NCI-H82 treated with DMSO at 0.1 percent for 48 hours (cell line): ENCODE data around the gene CLDN25.
"Not testable (repeated sequence)": the region's sequence is repeated elsewhere in the genome, so short reads cannot be mapped to it uniquely, and the experiment has no call there.

ENCODE experiments used
- DNase-seq: peaks from one replicate; lab custom pipeline; 2025; ENCODE audit not compliant: unreplicated experiment; lab: John Stamatoyannopoulos, UW

CLDN25 gene

DNA sequence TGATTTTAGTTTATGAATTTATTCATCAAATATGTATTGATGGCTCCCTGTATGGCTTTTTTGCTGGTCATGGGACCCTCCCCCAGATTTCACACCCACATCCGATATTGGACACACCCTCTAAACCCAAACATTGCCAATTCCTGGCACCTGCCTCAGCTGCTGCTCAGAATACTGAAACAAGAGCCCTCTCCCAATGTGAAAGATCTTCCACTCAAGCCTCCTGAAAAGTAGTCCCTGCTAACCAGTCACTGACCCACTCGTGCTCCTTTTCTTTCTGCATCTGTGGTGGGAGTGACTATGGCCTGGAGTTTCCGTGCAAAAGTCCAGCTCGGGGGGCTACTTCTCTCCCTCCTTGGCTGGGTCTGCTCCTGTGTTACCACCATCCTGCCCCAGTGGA lies at the start of gene CLDN25:
TSS of gene CLDN25 (plus strand) at position 301 of the 400 bp plus-strand sequence. CDS start at position 301, 0 bp downstream.
- no peak for DNase-seq

DNA sequence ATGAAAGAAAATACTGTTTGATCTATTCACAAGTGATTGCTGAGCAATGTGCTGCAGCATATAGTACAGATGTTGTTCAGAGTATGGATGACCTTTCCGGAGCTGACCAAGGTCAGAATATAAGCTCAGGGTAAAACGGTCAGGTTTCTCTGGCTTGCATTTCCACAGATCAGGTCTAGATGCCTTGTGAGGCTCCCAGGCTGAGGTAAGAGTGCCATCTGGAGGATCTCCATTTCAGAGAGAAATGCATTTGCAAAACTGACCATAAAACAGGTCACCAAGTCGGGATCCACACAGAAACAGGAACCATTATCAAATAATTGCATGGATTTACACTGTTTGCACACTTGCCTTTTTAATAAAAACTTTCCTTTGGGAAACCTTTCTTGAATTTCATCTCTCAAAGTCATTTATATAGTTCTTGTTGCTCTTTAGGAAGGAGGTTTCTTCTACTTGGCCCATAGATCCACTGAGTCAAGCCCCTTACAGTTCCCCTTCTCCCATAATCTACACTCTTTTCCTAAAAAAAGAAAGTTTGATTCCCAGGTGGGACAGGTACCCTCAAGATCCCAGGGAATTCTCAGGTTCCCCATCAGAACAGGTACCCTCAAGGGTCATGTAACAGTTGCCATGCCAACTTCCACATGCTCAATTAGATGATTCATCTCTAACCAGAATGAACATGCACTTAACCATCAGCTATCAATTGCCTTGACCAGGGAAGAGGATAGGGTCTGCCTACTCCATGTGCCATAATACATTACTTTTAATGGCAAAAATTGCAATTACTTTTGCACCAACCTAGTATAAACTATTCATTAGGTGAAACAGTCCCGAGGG lies 48.5 kb upstream of the CLDN25 start:
- peak; percentile 45 for DNase-seq

DNA sequence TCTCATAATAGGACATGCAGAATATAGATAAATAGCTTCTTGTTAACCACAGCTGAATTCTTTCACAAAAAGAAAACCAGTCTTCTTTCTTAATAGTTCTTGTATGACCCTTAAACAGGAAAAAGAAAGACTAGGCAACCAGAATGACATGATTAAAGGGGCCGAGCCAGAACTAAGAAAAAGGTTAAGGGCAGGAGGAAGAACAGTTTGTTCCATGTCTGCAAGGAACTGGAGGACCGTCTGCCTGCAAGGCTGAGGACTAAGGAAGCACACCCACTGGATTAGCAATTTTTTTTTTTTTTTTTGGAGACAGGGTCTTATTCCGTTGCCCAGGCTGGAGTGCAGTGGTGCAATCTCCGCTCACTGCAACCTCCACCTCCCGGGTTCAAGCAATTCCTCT lies 47.5 kb upstream of the CLDN25 start:
- no peak for DNase-seq

DNA sequence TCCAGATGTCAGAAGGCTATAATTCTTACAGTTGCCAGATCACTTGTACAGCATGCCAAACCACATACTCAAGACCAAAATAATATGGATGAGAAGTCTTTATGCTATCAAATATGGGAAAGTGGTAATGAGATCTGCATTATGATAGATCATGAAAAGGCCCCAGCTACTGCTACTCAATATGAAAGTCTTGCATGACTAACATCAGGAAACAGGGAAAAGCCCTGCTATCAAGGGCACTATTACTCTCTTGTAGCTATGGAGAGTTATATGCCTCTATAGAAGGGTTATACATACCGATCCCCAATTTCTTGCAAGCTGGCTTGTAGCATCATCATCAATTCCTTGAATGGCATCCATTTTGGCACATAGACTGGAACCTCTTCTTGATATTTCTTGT lies 43.3 kb upstream of the CLDN25 start:
- no peak for DNase-seq

DNA sequence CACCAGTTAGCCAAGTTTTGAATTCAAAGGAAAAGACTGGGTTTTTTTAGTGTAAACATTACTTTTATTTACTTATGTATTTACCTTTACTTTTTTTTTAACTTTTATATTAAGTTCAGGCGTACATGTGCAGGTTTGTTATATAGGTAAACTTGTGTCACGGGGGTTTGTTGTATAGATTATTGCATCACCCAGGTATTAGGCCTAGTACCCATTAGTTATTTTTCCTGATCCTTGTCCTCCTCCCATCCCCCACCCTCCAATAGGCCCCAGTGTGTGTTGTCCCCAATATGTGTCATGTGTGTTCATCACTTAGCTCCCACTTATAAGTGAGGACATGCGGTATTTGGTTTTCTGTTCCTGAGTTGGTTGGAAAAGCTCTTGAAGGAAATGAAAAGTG lies 26.7 kb upstream of the CLDN25 start:
- DNase-seq, result no peak

DNA sequence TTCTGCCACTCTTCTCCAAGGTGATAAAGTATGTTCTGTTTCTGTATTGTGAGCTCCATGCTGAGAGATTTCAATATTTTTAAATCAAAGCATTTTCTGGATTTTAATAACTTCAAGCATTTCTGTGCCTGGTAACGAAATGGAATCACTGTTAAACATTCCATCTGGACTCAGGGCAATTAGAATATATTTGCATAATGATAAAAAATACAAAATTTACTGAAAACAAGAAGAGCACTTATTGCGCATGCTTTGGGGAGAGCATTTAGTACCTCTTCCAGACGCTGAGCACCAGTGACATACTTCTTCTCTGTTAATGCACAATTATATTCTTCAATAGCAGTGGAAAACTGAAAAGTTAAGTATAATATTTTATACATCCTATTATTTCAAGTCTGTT lies 19.4 kb upstream of the CLDN25 start:
- DNase-seq, result no peak

DNA sequence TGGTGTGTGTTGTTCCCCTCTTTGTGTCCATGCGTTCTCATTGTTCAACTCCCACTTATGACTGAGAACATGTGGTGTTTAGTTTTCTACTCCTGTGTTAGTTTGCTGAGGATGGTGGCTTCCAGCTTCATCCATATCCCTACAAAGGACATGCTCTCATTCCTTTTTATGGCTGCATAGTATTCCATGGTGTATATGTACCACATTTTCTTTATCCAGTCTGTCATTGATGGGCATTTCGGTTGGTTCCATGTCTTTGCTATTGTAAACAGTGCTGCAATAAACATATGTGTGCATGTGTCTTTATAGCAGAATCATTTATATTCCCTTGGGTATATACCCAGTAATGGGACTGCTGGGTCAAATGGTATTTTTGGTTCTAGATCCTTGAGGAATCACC lies 16.6 kb upstream of the CLDN25 start:
- DNase-seq, result not testable (repeated sequence)

DNA sequence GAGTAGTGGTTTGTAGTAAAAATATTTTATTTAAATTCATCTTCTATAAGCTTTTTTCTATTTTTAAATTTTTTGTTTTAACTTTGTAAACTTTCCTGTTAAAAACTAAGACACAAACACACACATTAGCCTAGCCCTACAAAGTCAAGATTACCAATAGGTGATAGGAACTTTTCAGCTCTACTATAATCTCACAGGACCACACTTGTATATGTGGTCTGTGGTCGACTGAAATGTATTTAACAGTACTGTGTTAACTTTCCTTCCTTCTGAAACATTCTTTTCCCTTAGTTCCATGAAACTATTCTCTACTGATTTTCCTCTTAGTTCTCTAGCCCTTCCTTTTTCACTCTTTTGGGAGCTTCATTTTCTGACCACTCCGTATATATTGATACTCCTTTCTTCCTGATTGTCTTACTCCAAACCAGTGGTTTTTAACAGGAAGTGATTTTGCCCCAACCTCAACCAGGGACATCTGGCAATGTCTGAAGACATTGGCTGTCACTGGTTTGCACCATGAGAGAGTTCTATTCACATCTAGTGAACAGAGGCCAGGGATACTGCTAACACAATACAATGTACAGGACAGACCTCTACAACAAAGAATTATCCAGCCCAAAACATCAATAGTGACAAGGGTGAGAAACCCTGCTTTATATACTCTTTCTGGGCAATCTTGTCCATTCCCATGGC lies 14.9 kb upstream of the CLDN25 start:
- DNase-seq, result no peak

DNA sequence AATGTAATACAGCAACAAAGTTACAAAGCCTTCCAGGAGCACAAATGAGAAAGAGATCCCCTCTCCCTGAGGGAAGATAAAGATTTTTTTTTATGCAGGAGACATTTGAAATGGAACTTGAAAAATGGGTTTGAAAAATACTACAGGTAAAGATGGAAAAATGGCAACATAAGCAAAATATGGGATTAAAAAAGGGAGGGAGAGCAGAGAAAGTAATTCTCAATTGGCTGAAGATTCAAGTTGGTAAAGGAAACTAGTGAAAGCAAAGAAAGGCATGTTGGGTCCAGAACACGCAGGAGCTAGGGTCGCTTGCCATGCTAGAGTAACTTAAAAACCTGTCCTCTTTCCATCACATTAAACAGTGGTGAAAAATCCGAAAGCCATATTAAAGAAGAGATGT lies 7.6 kb upstream of the CLDN25 start:
- DNase-seq, result no peak

DNA sequence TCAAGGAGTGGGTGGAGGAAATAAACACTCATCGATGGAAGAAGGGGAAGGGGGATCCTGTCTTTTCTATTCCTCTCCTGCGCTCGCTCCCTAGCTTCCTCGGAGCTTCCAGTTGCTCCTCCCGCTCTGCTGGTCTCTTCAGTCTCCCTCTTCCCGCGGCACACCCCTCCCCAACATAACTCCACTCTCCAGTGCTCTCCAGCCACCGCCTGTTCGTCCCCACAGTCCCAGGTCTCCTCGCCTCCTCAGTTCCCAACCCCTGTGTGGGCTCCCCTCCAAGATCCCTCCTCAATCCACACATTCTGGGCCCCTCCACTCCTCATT lies 6.5 kb upstream of the CLDN25 start:
- no peak for DNase-seq

DNA sequence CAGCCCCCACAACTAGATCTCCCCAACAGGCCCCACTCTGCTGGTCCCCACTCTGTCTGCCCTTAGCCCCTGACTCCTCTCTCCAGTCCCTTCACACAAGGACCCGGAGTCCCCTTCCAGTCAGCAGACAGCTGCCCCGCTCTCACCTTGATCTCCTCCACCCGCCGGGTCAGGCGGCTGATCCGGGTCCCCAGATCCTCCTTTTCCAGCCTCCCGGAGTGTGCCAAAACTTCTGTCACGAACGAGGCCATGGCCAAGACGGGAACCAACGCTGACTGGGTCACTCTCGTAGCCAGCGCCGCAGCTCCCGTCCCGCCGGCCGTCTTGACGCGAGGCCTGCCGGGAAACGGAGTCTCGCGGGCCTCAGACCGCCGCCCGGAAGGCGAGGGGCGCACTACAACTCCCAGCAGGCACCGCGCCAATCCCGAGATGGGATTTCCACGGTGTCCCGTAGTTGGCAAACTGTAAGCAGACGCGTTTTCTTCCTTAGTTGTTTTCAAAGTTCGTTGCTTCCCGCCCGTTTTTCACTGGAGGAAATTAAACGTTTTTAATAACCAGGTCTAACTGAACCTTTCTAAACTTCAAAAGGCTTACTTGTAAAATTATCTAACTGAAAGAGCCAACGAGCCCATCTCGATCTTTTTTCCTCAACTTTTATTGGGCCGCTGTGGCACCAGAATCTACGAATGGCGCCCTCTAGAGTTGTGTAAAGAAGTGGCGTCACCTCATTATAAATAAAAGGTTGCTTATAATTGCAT lies 6.0 kb upstream of the CLDN25 start, which contains the start of gene ZW10:
TSS of gene ZW10 (minus strand) at position 277 of the 758 bp plus-strand sequence. CDS start at position 251, 26 bp downstream.
- DNase-seq, result peak; percentile 75

DNA sequence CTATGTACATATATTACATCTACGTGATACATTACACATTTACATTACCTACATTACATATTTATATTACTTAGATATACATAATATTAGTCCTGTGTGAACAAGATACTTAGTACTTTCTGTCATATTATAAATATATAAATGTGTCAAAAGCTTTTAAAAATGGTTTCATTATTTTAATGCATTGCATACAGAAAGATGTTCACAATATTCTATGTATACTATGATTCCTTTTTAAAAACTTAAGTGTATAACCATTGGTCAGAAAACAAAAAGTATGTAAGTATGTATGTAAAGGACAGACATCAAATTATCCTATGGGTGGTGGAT lies 5.5 kb upstream of the CLDN25 start:
- DNase-seq, result no peak

DNA sequence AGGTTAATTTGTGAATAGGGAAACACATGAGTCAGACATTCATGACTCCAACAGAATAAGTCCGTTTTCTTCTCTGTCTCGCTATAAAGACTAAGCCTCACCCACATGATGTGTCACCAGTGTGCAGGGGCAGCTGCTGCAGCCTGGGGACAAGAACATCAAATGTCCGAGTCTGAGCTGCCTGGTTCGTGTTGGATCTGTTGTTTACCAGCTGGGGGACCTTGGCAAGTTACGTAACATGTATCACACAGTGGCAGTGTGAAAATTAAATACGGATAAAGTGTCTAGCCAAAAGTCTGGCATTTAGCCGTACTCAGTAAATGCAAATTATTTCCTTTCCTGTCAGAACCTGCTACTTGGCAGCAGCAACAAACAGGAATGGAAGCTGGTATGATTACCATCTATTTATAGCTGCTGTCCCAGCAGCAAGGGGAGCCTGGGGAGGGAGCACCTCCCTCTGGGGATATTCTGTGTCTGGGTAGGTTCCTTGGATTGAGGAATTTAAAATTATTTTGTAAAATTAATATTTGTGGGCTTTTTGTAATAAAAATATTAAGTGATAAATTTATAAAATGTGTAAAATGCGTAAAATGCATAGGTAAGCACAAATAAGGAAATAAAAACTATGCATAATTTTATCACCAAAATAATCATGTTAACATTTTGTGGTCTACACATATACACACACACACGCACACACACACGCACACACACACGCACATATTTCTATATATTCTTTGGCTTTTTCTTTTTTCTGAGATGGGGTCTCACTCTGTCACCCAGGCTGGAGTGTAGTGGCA lies 1.3 kb upstream of the CLDN25 start:
- DNase-seq, result no peak

DNA sequence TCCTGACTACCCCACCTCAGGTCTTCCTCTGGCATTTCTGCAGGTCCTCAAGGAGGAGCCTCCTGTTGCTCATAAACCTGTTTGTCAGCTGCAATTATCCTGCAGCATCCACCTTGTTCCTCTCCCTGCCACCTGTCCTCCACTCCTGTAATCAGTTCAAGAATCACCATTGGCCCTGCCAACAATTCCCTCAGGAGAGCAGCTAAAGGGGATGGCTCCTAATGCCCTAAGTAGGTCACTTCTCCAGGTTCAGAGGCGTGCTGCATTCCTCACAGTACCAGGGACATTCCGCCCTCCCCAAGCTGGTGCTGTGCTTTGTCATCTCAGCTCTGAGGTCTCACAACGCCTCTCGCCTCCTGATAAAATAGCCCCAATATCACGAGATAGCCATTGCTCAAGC lies 2.1 kb downstream of the CLDN25 start:
- DNase-seq, result no peak

DNA sequence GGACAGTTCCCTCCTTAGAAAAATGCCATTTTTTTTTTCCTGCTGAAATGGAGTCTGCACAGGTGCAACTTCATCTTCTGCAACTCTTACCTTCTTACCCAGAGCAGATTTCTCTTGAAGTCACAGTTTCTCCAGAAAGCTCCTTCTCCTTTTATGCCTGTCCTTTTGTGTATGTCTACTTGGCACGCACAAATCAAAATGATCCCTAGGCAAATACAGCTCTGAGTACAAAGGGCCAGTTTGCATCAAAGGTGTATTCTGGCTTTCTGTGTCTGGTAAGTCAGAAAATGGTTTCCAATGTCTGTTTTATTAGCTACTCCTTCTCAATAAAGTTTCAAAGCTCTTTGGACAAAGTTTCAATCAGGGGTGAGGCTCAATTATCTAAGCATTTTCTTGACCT lies 2.5 kb downstream of the CLDN25 start:
- no peak for DNase-seq

DNA sequence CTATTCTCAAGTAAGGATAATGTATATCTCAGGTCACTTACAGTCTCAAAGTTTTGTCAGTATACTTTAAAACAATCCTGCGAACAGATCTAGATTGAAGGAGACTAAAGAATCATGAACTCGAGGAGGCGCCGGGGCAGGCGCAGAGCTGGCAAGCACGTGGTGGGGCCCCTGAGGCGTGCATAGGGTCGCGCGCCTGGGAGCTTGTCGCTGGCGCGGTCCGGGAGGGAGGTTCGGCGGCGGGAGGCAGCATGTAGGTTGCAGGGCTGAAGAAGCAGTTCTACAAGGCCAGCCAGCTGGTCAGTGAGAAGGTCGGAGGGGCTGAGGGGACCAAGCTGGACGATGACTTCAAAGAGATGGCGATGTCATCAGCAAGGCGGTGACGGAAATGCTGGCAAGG lies 9.4 kb downstream of the CLDN25 start:
- DNase-seq, result not testable (repeated sequence)

DNA sequence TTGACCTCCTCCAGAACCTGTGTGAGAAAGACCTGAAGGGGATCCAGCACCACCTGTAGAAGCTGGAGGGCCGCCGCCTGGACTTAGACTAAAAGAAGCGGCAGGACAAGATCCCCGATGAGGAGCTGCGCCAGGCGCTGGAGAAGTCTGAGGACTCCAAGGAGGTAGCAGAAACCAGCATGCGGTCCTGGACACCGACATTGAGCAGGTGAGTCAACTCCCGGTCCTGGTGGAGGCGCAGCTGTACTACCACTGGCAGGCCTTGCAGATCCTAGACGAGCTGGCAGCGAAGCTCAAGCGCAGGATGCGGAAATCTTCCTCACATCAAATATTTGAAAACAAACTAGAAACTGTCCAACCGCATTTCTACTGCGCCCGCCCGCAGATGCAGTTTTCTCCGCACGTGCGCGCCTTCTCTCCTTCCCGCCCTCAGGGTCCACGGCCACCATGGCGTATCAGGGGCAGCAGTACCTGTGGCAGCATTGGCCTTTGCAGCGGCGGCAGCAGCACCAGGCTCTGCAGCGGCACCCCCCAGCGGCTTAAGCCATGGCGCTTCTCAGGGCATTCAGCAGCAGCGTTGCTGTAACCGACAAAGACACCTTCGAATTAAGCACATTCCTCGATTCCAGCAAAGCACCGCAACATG lies 10.2 kb downstream of the CLDN25 start:
- no peak for DNase-seq

DNA sequence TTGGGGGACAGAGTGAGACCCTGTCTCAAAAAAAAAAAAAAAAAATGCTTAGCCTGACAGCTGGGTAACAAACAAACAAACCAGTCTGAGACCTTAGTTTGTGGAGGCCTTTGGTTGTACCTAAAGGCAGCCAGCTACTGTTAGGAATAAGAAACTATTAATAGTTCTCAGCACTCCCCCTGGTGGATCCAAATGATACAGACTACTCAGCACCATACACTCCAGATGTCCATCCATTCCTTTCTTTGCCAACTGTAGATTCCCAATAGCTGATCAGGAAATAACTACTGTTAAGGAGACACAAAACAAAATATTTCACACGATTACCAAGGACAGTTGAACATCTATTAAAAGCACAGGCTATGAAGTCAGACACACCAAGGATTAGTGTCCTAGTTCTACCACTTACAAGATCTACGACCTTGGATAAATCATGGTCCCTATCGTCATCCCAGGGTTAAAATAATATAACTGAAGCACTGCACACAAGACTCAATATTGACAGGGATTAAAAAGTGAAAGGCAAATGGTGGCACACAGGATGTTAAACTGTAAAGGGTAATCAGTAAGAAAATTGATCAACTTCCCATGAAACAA lies 17.2 kb downstream of the CLDN25 start:
- DNase-seq, result peak; percentile 50

DNA sequence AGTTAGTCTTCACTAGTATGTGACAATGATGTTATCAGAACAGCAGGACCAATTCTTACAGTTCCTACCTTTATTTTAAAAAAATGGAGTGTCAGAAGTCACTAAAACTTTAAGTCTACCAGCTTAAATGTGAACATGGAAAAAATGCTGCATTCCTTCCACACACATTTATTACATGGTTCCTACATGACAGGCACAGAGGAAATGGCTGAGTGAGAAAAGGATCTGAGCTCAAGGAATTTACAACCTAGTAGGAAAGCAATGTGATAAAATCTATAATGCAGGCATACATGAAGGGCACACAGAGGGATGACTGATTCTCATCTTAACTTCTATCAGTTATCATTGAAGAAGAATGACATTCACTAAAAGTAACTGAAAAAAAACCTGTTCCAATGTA lies 23.0 kb downstream of the CLDN25 start:
- DNase-seq, result no peak

DNA sequence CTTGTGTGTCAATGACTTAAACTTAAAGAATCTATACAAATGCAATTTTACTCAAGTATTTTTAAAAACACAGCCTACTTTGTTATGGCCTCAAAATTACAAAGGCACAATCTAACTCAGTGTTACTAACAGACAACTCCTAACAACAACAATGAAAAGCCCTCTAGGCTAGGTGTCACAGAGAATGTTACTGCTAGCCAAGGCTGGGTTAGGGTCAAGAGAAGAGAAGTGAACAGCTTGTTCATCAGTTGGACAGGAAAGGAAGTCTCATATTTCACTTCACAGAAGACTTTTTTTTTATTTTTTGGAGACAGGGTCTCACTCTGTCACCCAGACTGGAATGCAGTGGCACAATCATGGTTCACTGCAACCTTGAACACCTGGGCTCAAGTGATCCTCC lies 26.0 kb downstream of the CLDN25 start:
- no peak for DNase-seq
